ENCODE measurements around the gene MPHOSPH9. TPM values are rescaled to one million over a fixed set of nuclear protein-coding genes. Genes with fewer than 3 reads are reported as not detected.

The MPHOSPH9 gene
- total RNA-seq, 4 donors from 2014 or later, result 21.3 to 124 (median 75.1) TPM

DNA sequence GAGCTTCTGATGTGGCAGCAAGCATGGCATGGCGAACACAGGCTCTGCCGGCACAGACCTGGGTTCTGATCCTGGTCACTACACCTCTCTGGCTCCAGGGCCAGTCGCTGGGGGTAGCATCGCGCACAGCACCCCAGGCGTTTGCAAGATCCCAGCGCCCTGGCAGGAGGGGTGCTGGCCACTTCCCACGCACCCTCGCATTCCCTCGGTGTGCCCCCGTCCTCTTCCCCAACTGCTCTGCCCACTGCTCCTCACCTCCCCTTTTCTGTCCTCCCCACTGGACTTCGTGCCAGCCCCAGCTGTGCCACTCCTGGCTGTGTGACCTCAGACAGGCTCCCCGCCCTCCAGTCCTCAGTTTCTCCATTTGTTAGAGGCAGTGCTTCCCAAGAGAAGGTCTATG is 35.9 kb upstream of the MPHOSPH9 start:
- DNase-seq, result no peak
- Histone ChIP-seq H3K36me3 (no peaks in the 10 kb centered on the region), H3K9me3 (no peaks in the 10 kb centered on the region), H3K27me3 (no peaks in the 10 kb centered on the region), H3K4me3 (no peak overlapping the region), H3K4me1 (peaks cover 0 to 8% of the 10 kb centered on the region in 2 donors), H3K27ac (peak overlapping the region; percentile 80 to 92)
- TF ChIP-seq, protein P1, sequence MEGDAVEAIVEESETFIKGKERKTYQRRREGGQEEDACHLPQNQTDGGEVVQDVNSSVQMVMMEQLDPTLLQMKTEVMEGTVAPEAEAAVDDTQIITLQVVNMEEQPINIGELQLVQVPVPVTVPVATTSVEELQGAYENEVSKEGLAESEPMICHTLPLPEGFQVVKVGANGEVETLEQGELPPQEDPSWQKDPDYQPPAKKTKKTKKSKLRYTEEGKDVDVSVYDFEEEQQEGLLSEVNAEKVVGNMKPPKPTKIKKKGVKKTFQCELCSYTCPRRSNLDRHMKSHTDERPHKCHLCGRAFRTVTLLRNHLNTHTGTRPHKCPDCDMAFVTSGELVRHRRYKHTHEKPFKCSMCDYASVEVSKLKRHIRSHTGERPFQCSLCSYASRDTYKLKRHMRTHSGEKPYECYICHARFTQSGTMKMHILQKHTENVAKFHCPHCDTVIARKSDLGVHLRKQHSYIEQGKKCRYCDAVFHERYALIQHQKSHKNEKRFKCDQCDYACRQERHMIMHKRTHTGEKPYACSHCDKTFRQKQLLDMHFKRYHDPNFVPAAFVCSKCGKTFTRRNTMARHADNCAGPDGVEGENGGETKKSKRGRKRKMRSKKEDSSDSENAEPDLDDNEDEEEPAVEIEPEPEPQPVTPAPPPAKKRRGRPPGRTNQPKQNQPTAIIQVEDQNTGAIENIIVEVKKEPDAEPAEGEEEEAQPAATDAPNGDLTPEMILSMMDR (IDR thresholded peaks at IDR 0.05), result no peak
- TF ChIP-seq POLR2A (IDR thresholded peaks at IDR 0.05), result no peak
- intact Hi-C loops (cut with DNase I; ENCODE audit: low total_unique reads), result no loop called here

- Histone ChIP-seq H3K27ac (peak overlapping the region; percentile 28 to 92), H3K4me3 (no peak overlapping the region), H3K9me3 (no peaks in the 10 kb centered on the region), H3K4me1 (peaks cover 0 to 8% of the 10 kb centered on the region in 2 donors), H3K27me3 (no peaks in the 10 kb centered on the region), H3K36me3 (no peaks in the 10 kb centered on the region)
- no peak for DNase-seq
- intact Hi-C loops (cut with DNase I; ENCODE audit: low total_unique reads), result no loop called here
- TF ChIP-seq, protein P1 (IDR thresholded peaks at IDR 0.05), result no peak
- no peak for TF ChIP-seq POLR2A (IDR thresholded peaks at IDR 0.05)
These were observed 35.3 kb upstream of the MPHOSPH9 start for GRCh38 chr12:123267991-123268843.

DNA sequence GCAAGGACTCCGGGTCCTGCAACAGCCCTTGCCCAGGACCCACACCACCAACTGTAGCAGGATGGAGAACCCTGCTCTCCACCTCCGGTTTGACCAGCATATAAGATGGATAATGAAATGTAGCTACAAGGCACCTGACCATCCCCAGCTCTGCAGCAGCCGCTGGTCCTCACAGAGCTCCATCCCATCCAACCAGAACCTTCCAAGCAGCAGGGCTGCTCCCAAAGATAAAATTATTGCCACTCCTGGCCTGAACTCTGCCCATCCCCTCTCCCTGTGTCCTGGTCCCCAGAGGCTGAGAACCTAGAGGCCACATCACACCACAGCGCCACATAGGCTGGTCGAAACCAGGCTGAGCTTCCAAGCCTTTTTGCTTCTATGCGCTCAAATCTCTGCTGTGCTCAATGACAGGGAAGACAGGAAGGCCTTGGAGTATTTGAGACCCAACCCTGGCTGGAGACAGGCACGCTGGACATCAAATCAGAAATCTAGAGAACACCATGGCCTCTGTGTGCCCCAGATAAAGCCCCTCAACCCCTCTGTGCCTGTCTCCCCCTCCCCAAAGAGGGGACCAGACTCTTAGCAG is 34.5 kb upstream of the MPHOSPH9 start:
- peak overlapping the region in 1 of 2 donors; percentile 28 for H3K27ac ChIP-seq

DNA sequence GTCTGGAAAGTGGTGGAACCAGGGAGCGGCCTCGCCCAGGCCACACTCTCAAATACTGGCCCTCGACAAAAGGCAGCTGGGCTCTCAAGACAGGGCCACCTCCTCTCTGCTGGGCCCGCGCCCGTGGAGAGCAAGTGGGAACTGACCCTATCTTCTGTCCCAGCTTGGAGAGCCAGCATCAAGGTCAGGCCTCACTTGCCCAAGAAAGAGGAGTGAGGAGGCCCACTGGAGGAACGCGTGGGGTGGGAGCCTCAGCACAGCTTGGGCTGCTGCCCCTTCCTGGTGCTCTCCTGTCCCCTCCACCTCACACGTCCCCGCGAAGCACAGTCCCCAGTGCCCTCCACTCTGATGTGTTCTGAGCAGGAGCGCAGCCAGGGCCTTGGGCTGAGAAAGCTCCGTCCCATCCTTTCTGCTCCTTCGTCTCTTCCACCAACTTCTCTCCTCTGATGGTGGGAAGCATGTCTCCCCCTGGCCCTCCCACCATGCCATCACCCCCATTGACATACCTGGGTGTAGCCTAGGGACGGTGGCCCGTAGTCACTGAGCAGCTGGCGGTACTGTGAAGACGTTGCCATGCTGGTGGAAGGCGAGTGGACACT is 33.8 kb upstream of the MPHOSPH9 start:
- intact Hi-C loops (cut with DNase I; ENCODE audit: low total_unique reads), result no loop called here
- no peaks in the 10 kb centered on the region for H3K9me3 ChIP-seq
- no peaks in the 10 kb centered on the region for H3K36me3 ChIP-seq
- H3K4me3 ChIP-seq, result no peak overlapping the region
- no peak for TF ChIP-seq POLR2A (IDR thresholded peaks at IDR 0.05)
- TF ChIP-seq, protein P1 (IDR thresholded peaks at IDR 0.05), result no peak
- peaks cover 0 to 8% of the 10 kb centered on the region in 2 donors for H3K4me1 ChIP-seq
- H3K27me3 ChIP-seq, result no peaks in the 10 kb centered on the region
- no peak for DNase-seq
- no peak overlapping the region for H3K27ac ChIP-seq

More for the DNA sequence above, 34.5 kb upstream of the MPHOSPH9 start:
- DNase-seq, result no peak
- Histone ChIP-seq H3K27me3 (no peaks in the 10 kb centered on the region), H3K4me1 (peaks cover 0 to 8% of the 10 kb centered on the region in 2 donors), H3K9me3 (no peaks in the 10 kb centered on the region), H3K36me3 (no peaks in the 10 kb centered on the region), H3K4me3 (no peak overlapping the region)
- TF ChIP-seq, protein P1 (IDR thresholded peaks at IDR 0.05), result no peak
- TF ChIP-seq POLR2A (IDR thresholded peaks at IDR 0.05), result no peak
- intact Hi-C loops (cut with DNase I; ENCODE audit: low total_unique reads), result no loop called here

Measured in uterus (tissue), 4 donors.